Measurements from ENCODE around the gene FBXO46.
A peak's percentile ranks its signal among the peaks of the same experiment; 100 is the strongest.

The FBXO46 gene

GRCh38 chr19:45681391-45682015 lies 49.2 kb downstream of the FBXO46 start:
- DNase-seq = peak; percentile 71 to 91 (median 78)

- DNase-seq = peak; percentile 72 to 94 (median 79)
Observed at GRCh38 chr19:45677351-45678230, 53.1 kb downstream of the FBXO46 start.

GRCh38 chr19:45676851-45677263 lies 53.8 kb downstream of the FBXO46 start:
- peak in 4 of 5 donors; percentile 24 to 41 (median 37) for DNase-seq

GRCh38 chr19:45674946-45675345 lies 55.8 kb downstream of the FBXO46 start:
- no peak for DNase-seq

- DNase-seq = peak; percentile 16 to 81 (median 34)
Observed at GRCh38 chr19:45670670-45671453, 59.8 kb downstream of the FBXO46 start.

GRCh38 chr19:45668342-45668871 lies 62.3 kb downstream of the FBXO46 start:
- DNase-seq = peak in 2 of 5 donors; percentile 27 to 35

GRCh38 chr19:45667620-45668341 lies 62.9 kb downstream of the FBXO46 start, which contains the start of gene GIPR:
GIPR (plus strand) TSS chr19:45668221; CDS start chr19:45669521, 1,300 bp downstream.
- DNase-seq = peak; percentile 25 to 69 (median 45)

GRCh38 chr19:45664575-45664974 lies 66.1 kb downstream of the FBXO46 start:
- no peak for DNase-seq

- DNase-seq = no peak
Observed at GRCh38 chr19:45663800-45664199, 66.9 kb downstream of the FBXO46 start.

GRCh38 chr19:45660636-45661035 lies 70.1 kb downstream of the FBXO46 start:
- DNase-seq = no peak

All from T-helper 1 cell (primary cell).